ENCODE measurements around the gene DCDC2B. TPM values are rescaled to one million over a fixed set of nuclear protein-coding genes. Genes with fewer than 3 reads are reported as not detected.
A peak's percentile ranks its signal among the peaks of the same experiment; 100 is the strongest.

Gene DCDC2B
- total RNA-seq, 5 donors from 2014 or later (not counting 1 experiment from before 2014, with no cell fraction given), result 0.18 TPM; not detected in 4

GRCh38 chr1:32201011-32201855, 7.7 kb upstream of the DCDC2B start:
- DNase-seq (peak; percentile 64 to 86 (median 76)), ATAC-seq (replicated peaks in 1 of 4) (peak; percentile 66 to 75 (median 70))
- ChIA-PET CTCF (interaction anchor here in 1 of 2 donors (0.7 to 1.2 kb wide), 4 partner anchors 47 to 806 kb away, joined by 3 to 5 read pairs (median 4); no protein-coding TSS in a partner anchor), POLR2A (interaction anchor here in 1 of 2 donors (0.5 kb wide), 1 partner anchor 153 kb away, joined by 7 read pairs; no protein-coding TSS in a partner anchor)
- Mint-ChIP-seq H3K27ac (peak overlapping the region; percentile 89 to 93), H3K4me1 (peaks cover 58 to 74% (median 58%) of the 10 kb centered on the region in 3 donors), H3K36me3 (peaks cover 4% of the 10 kb centered on the region), H3K27me3 (no peaks in the 10 kb centered on the region), H3K9me3 (no peaks in the 10 kb centered on the region), H3K4me3 (peak overlapping the region; percentile 85 to 91 (median 89))
- under 1% methylated on average over 13 of the region's 26 CpGs for WGBS (ENCODE audit: insufficient coverage)
- Histone ChIP-seq H3K4me1 (ENCODE audit: control insufficient read depth in 1 of 2, extremely low read depth in 1 of 2, insufficient read depth in 2 of 2, low read length in 2 of 2) (peaks cover 20 to 66% of the 10 kb centered on the region in 2 experiments), H3K36me3 (ENCODE audit: control insufficient read depth in 2 of 2, extremely low read depth in 1 of 2, insufficient read depth in 1 of 2, low read length in 1 of 2) (peaks cover 0 to 10% of the 10 kb centered on the region in 2 donors), H3K27ac (ENCODE audit: low read length) (peak overlapping the region; percentile 93), H3K4me3 (ENCODE audit: control insufficient read depth in 1 of 2, extremely low read depth in 1 of 2, low read length in 1 of 2) (peak overlapping the region; percentile 78 to 91), H3K9me3 (no peaks in the 10 kb centered on the region), H3K27me3 (replicated peaks in 1 of 2; ENCODE audit: control insufficient read depth in 2 of 2, extremely low read depth in 1 of 2, insufficient read depth in 2 of 2, low read length in 1 of 2) (no peaks in the 10 kb centered on the region)

DNA sequence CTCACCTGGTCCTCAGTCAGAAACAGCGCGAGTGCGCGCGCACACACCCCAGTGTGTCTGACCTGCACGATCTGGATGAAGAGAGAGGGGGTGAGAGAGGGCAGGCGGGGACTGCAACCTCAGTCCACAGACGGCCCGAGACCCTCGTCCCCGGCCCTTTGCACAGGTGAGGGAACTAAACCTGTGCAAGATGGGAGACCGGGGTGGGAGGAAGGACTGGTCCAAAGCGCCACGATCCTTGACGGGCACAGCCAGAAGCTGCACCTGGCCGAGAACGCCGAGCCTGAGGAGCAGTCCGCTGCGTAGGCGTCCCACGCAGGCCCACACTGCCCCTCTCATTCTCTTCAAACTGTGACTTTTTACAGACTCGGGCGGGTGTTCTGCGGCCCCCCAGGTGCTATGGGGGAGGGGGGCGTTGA, 3.9 kb upstream of the DCDC2B start:
- peaks cover 0 to 10% of the 10 kb centered on the region in 2 donors for H3K36me3 ChIP-seq (ENCODE audit: control insufficient read depth in 2 of 2, extremely low read depth in 1 of 2, insufficient read depth in 1 of 2, low read length in 1 of 2)
- DNase-seq, result no peak
- Mint-ChIP-seq H3K4me3 (peak overlapping the region; percentile 82 to 85 (median 84)), H3K27me3 (no peaks in the 10 kb centered on the region), H3K4me1 (peaks cover 37 to 60% (median 37%) of the 10 kb centered on the region in 3 donors), H3K27ac (no peak overlapping the region), H3K36me3 (no peaks in the 10 kb centered on the region), H3K9me3 (no peaks in the 10 kb centered on the region)
- POLR2A ChIA-PET, result no interaction called here
- H3K9me3 ChIP-seq, result no peaks in the 10 kb centered on the region
- ATAC-seq (replicated peaks in 1 of 4), result no peak
- CTCF ChIA-PET, result interaction anchor here in 1 of 2 donors (1.2 to 1.5 kb wide), 2 partner anchors 11 to 12 kb away, joined by 3 to 5 read pairs; no protein-coding TSS in a partner anchor
- peaks cover 13 to 59% of the 10 kb centered on the region in 2 experiments for H3K4me1 ChIP-seq (ENCODE audit: control insufficient read depth in 1 of 2, extremely low read depth in 1 of 2, insufficient read depth in 2 of 2, low read length in 2 of 2)
- 84% methylated on average over 8 of the region's 26 CpGs for WGBS (ENCODE audit: insufficient coverage)
- no peaks in the 10 kb centered on the region for H3K27me3 ChIP-seq (replicated peaks in 1 of 2; ENCODE audit: control insufficient read depth in 2 of 2, extremely low read depth in 1 of 2, insufficient read depth in 2 of 2, low read length in 1 of 2)
- peak overlapping the region; percentile 30 for H3K27ac ChIP-seq (ENCODE audit: low read length)
- H3K4me3 ChIP-seq (ENCODE audit: control insufficient read depth in 1 of 2, extremely low read depth in 1 of 2, low read length in 1 of 2), result peak overlapping the region; percentile 76 to 80

DNA sequence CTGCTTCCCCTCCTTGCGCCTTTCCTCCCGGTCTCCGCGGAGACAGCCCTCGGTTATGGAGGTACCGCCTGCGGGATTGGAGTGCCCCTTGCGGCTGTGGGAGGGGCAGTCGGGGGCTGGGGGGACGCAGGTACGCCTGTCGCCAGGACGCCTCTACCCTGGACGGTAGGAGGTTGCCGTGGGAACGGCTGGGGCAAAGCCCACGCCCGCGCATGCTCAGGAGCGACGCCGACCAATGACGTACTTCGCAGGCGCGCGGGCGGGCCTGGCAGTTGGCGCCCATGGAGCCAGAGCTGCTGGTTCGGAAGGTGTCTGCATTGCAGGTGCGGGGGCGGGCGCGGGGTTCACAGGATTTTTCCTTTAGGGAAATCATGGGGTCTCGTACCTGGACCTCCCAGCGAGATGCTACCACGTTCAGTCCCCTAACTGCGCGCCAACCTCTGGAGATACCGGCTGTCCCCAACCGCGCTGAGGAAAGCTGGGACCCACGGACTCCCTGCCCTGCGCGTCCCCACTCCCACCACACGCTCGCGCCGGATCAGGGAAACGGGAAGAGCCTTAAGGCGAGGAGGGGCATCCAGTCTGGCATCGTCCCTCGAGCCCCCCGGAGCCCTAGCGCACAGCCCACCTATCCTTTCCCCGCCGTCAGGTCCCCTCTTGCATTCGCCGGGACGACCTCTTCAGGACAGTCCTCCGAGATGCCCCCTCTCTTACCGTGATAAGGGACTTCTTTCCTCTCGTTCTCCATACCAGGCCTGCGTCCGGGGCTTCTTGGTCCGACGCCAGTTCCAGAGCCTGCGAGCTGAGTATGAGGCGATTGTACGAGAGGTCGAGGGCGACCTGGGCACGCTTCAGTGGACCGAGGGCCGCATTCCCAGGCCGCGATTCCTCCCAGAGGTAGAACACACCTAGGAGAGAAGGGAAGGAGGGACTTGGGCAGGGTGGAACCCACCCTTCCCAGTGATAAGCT, 3.2 kb upstream of the DCDC2B start, which contains the start of gene IQCC:
IQCC (plus strand) TSS at position 271 of the 970 bp plus-strand sequence; CDS start at position 282, 11 bp downstream.
- H3K27ac Mint-ChIP-seq, result peak within 1 kb of the TSS; percentile 39 to 46

GRCh38 chr1:32208469-32208868, 420 bp upstream of the DCDC2B start:
- 98% methylated on average over 5 of the region's 6 CpGs for WGBS (ENCODE audit: insufficient coverage)
- Histone ChIP-seq H3K36me3 (ENCODE audit: control insufficient read depth in 2 of 2, extremely low read depth in 1 of 2, insufficient read depth in 1 of 2, low read length in 1 of 2) (peaks cover 0 to 9% of the 10 kb centered on the region in 2 donors), H3K9me3 (no peaks in the 10 kb centered on the region), H3K27ac (ENCODE audit: low read length) (no peak overlapping the region), H3K4me1 (ENCODE audit: control insufficient read depth in 1 of 2, extremely low read depth in 1 of 2, insufficient read depth in 2 of 2, low read length in 2 of 2) (peaks cover 3 to 31% of the 10 kb centered on the region in 2 experiments), H3K27me3 (replicated peaks in 1 of 2; ENCODE audit: control insufficient read depth in 2 of 2, extremely low read depth in 1 of 2, insufficient read depth in 2 of 2, low read length in 1 of 2) (no peaks in the 10 kb centered on the region), H3K4me3 (ENCODE audit: control insufficient read depth in 1 of 2, extremely low read depth in 1 of 2, low read length in 1 of 2) (no peak overlapping the region)
- ChIA-PET CTCF (no interaction called here), POLR2A (no interaction called here)
- Mint-ChIP-seq H3K4me3 (no peak overlapping the region), H3K36me3 (no peaks in the 10 kb centered on the region), H3K27ac (no peak overlapping the region), H3K9me3 (no peaks in the 10 kb centered on the region), H3K27me3 (no peaks in the 10 kb centered on the region), H3K4me1 (peaks cover 12 to 35% (median 17%) of the 10 kb centered on the region in 3 donors)
- DNase-seq, result no peak
- no peak for ATAC-seq (replicated peaks in 1 of 4)

More for the DNA sequence above, 3.2 kb upstream of the DCDC2B start, which contains the start of gene IQCC:
- ATAC-seq (replicated peaks in 1 of 4) (peak; percentile 61 to 73 (median 70)), DNase-seq (peak; percentile 63 to 93 (median 80))
- H3K4me3 Mint-ChIP-seq, result peak within 1 kb of the TSS; percentile 82 to 85 (median 84)
- ChIA-PET CTCF (interaction anchor here in 1 of 2 donors (0.6 to 1.5 kb wide), 4 partner anchors 10 to 85 kb away, joined by 3 to 5 read pairs (median 3); no protein-coding TSS in a partner anchor), POLR2A (interaction anchor here (0.6 to 0.8 kb wide), 4 partner anchors 10 to 71 kb away, joined by 3 to 12 read pairs (median 3); no protein-coding TSS in a partner anchor)
- H3K36me3 Mint-ChIP-seq, result no peaks in the 10 kb centered on the region
- Histone ChIP-seq H3K9me3 (no peaks in the 10 kb centered on the region), H3K4me1 (ENCODE audit: control insufficient read depth in 1 of 2, extremely low read depth in 1 of 2, insufficient read depth in 2 of 2, low read length in 2 of 2) (peaks cover 11 to 52% of the 10 kb centered on the region in 2 experiments), H3K36me3 (ENCODE audit: control insufficient read depth in 2 of 2, extremely low read depth in 1 of 2, insufficient read depth in 1 of 2, low read length in 1 of 2) (peaks cover 0 to 10% of the 10 kb centered on the region in 2 donors), H3K4me3 (ENCODE audit: control insufficient read depth in 1 of 2, extremely low read depth in 1 of 2, low read length in 1 of 2) (peak within 1 kb of the TSS; percentile 76 to 80), H3K27me3 (replicated peaks in 1 of 2; ENCODE audit: control insufficient read depth in 2 of 2, extremely low read depth in 1 of 2, insufficient read depth in 2 of 2, low read length in 1 of 2) (no peaks in the 10 kb centered on the region), H3K27ac (ENCODE audit: low read length) (peak within 1 kb of the TSS; percentile 44)
- 5% methylated on average over 60 of the region's 77 CpGs for WGBS (ENCODE audit: insufficient coverage)
- no peaks in the 10 kb centered on the region for H3K9me3 Mint-ChIP-seq
- H3K27me3 Mint-ChIP-seq, result no peaks in the 10 kb centered on the region
- peaks cover 32 to 55% (median 32%) of the 10 kb centered on the region in 3 donors for H3K4me1 Mint-ChIP-seq

DNA sequence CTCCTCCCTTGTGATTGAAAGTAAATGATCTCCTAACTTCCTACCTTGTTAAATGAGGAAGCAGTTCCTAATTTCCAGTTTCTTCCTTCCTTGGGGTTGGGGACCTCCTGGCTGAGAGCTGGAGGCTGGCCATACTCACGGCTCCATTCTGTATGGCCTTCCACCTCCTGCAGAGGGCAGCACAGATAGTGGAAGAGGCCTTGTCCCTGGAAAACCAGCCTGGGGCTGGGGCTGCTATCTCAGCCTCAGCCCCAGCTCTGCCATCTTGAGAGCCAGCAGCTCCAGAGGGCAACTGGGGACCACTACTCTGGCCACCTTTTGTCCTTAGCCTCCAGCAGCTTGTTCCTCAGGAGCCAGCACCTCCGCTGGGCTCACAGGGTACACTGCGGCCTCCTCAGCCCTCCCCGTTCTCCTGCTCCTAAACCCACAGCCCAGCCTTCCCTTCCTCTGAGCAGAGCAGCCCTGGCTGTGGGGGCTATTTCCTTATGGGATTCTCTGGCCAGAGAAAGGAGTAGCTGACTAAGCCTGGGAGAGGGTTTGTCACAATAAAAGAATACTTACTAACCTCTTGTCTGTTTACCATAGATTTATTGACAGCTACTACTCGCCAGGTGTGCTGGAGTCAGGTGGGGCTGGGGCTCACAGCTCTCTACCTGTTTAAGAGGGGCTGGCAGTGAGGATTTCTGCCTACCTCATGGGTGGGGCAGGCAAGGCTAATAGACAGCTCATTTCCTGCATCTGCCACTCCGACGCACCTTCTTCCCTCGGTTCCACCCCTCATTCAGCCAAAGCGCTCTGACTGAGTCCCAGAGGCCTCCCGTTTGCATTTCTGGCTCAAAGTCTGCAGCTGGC, 7.0 kb downstream of the DCDC2B start:
- ATAC-seq (replicated peaks in 1 of 4) (peak; percentile 82 to 92 (median 84)), DNase-seq (peak in 31 of 35 experiments; percentile 9 to 74 (median 44))
- CTCF ChIA-PET, result interaction anchor here (0.5 to 2.7 kb wide), 29 partner anchors 8 to 203 kb away, joined by 3 to 17 read pairs (median 3); partner anchors contain the start of genes BSDC1 (in 1 of the 2), HDAC1 (in 1 of the 2), IQCC (in 1 of the 2) and MARCKSL1 (in 1 of the 2)
- Mint-ChIP-seq H3K27ac (peak overlapping the region; percentile 58 to 71), H3K27me3 (no peaks in the 10 kb centered on the region), H3K4me3 (peak overlapping the region in 1 of 3 donors; percentile 27), H3K9me3 (no peaks in the 10 kb centered on the region), H3K4me1 (peaks cover 18 to 27% (median 23%) of the 10 kb centered on the region in 3 donors), H3K36me3 (peaks cover 20% of the 10 kb centered on the region)
- Histone ChIP-seq H3K9me3 (no peaks in the 10 kb centered on the region), H3K27me3 (replicated peaks in 1 of 2; ENCODE audit: control insufficient read depth in 2 of 2, extremely low read depth in 1 of 2, insufficient read depth in 2 of 2, low read length in 1 of 2) (no peaks in the 10 kb centered on the region), H3K4me3 (ENCODE audit: control insufficient read depth in 1 of 2, extremely low read depth in 1 of 2, low read length in 1 of 2) (peak overlapping the region in 1 of 2 donors; percentile 1), H3K4me1 (ENCODE audit: control insufficient read depth in 1 of 2, extremely low read depth in 1 of 2, insufficient read depth in 2 of 2, low read length in 2 of 2) (peaks cover 8 to 19% of the 10 kb centered on the region in 2 experiments), H3K36me3 (ENCODE audit: control insufficient read depth in 2 of 2, extremely low read depth in 1 of 2, insufficient read depth in 1 of 2, low read length in 1 of 2) (peaks cover 5 to 36% of the 10 kb centered on the region in 2 donors), H3K27ac (ENCODE audit: low read length) (peak overlapping the region; percentile 15)
- POLR2A ChIA-PET, result interaction anchor here in 1 of 2 donors (0.8 kb wide), 1 partner anchor 13 kb away, joined by 3 read pairs; no protein-coding TSS in a partner anchor
- 82% methylated on average over 2 of the region's 10 CpGs for WGBS (ENCODE audit: insufficient coverage)

Measured in T-cell (primary cell).